ENCODE results near the gene ARPC1B.
"Not testable (repeated sequence)": the region's sequence is repeated elsewhere in the genome, so short reads cannot be mapped to it uniquely, and the experiment has no call there.

Gene ARPC1B

DNA sequence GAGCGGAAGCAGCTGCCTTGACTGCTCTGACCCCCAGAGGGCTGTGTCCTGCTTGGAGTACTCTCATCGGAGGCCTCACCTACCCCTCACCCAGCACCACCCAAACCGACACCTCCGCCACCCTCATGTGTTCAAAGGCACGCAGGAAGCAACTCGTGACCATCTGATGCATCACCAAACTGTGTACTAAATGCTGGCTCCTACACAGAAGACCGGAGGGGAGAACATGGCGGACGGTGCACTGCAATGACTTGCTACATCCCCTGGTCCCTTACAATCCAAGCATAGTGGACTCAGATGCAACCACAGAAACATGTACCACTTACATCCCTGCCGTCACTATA, 30.4 kb downstream of the ARPC1B start:
- no peaks in the 10 kb centered on the region for H3K9me3 ChIP-seq (ENCODE audit: low read length)
- H3K36me3 ChIP-seq (ENCODE audit: insufficient read depth, low read length), result peaks cover 36% of the 10 kb centered on the region
- peaks cover 41% of the 10 kb centered on the region for H3K4me1 ChIP-seq (ENCODE audit: insufficient read depth, low read length)
- H3K27me3 ChIP-seq (ENCODE audit: control insufficient read depth in 1 of 2, insufficient read depth in 2 of 2, low read length in 2 of 2), result no peaks in the 10 kb centered on the region
- no peak overlapping the region for H3K9ac ChIP-seq (ENCODE audit: low read length)
- H3K27ac ChIP-seq (ENCODE audit: low read depth, low read length), result no peak overlapping the region
- H3K4me3 ChIP-seq (ENCODE audit: low read depth in 1 of 2, low read length in 2 of 2), result no peak overlapping the region

DNA sequence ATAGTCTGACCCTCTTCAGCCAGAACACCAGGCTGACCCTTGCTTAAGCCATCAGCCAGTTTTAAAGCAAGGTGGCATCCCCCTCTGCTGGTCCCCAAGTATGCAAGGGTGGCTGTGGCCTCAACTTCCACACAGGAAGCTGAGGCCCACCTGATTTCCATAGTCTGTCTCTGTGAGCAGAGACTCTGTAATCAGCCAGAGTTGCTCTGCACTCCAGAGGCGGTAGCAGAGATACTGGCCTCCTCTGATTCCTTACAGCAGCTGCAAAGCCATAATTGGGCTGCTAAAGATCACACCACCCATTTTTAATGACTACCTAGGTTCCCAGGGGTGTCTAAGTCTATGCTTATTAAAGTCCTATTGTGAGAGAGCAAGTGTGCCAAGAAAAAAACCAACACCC, 32.0 kb downstream of the ARPC1B start:
- no peaks in the 10 kb centered on the region for H3K27me3 ChIP-seq (ENCODE audit: control insufficient read depth in 1 of 2, insufficient read depth in 2 of 2, low read length in 2 of 2)
- no peak overlapping the region for H3K9ac ChIP-seq (ENCODE audit: low read length)
- peaks cover 49% of the 10 kb centered on the region for H3K4me1 ChIP-seq (ENCODE audit: insufficient read depth, low read length)
- H3K4me3 ChIP-seq (ENCODE audit: low read depth in 1 of 2, low read length in 2 of 2), result peak overlapping the region in 1 of 2 donors; percentile 99
- no peak overlapping the region for H3K27ac ChIP-seq (ENCODE audit: low read depth, low read length)
- H3K9me3 ChIP-seq (ENCODE audit: low read length), result no peaks in the 10 kb centered on the region
- H3K36me3 ChIP-seq (ENCODE audit: insufficient read depth, low read length), result peaks cover 34% of the 10 kb centered on the region

DNA sequence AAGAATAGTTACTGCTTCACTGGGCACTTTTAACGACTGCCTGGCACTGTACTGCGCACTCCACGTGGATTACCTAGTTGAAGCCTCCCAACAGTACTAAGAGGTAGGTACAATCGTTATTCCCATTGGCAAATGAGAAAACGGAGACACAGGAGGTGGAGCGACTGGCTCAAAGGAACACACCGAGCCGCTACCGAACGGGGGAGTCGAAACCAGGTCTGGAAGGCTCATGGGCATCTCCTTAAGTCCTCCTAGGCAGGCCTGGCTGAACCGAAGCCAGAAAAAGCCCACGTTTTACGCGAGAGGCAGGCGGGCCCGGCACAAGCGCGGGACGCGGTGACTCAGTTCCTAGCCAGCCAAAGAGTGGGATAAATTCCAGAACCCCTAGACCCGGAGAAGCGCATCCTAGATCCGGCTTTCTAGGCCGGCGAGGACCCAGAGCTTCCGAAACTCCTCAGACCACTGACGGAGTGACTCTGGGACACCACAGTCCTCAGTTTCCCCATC, 33.4 kb downstream of the ARPC1B start:
- peak overlapping the region; percentile 98 for H3K27ac ChIP-seq (ENCODE audit: low read depth, low read length)
- H3K36me3 ChIP-seq (ENCODE audit: insufficient read depth, low read length), result peaks cover 44% of the 10 kb centered on the region
- no peaks in the 10 kb centered on the region for H3K27me3 ChIP-seq (ENCODE audit: control insufficient read depth in 1 of 2, insufficient read depth in 2 of 2, low read length in 2 of 2)
- peak overlapping the region; percentile 99 for H3K4me3 ChIP-seq (ENCODE audit: low read depth in 1 of 2, low read length in 2 of 2)
- H3K9ac ChIP-seq (ENCODE audit: low read length), result peak overlapping the region; percentile 99
- no peaks in the 10 kb centered on the region for H3K9me3 ChIP-seq (ENCODE audit: low read length)
- peaks cover 49% of the 10 kb centered on the region for H3K4me1 ChIP-seq (ENCODE audit: insufficient read depth, low read length)

DNA sequence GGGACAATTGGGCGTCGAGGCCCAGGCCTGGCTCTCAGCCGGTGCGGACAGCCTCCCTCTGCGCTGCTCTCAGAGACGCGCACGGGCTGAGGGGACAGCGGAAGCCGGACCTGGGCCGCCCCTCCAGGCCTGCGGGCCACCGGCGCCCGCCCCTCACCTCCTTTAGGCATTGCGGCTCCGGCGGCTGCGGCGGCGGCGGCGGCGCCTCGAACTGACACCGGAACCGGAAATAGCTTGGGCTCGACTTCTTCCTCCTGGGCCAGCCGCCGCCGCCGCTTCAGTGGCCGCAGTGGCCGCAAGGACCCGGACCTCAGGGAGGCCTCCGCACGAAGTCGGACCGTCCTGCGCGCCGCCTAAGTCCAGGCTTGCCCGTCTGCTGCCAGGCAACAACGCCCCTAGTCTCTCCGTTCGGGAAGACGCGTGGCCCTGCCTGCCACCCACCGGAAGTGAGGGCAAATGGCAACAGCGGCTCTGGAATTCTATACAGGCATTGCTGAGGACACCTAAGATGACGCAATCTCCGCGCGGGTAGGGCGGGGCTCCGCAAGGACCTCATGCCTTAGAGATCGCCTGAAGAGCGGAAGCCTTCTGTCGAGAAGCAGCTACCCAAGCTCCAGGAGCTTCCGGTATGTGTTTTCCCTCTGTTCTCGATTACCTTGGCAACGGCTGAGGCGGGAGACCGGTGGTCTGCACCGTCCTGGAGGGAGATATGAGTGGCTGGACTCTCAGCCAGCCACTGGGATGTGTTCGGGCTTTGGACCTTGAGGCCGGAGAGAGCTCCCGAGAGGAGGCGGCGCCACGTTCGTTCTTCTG, 34.1 kb downstream of the ARPC1B start, which contains the start of the genes BUD31 and PDAP1:
Gene BUD31 (plus strand): TSS at position 591 of the 813 bp plus-strand sequence. CDS start 2,124 bp downstream, outside the sequence.
Gene PDAP1 (minus strand): TSS at position 219 of the 813 bp plus-strand sequence. CDS start 49 bp downstream, at position 170.
- Histone ChIP-seq H3K36me3 (ENCODE audit: insufficient read depth, low read length) (peaks cover 46% of the 10 kb centered on the region), H3K27me3 (ENCODE audit: control insufficient read depth in 1 of 2, insufficient read depth in 2 of 2, low read length in 2 of 2) (no peaks in the 10 kb centered on the region), H3K9ac (ENCODE audit: low read length) (peak within 1 kb of the TSS; percentile 99), H3K9me3 (ENCODE audit: low read length) (no peaks in the 10 kb centered on the region), H3K27ac (ENCODE audit: low read depth, low read length) (peak within 1 kb of the TSS; percentile 98), H3K4me3 (ENCODE audit: low read depth in 1 of 2, low read length in 2 of 2) (peak within 1 kb of the TSS; percentile 99), H3K4me1 (ENCODE audit: insufficient read depth, low read length) (peaks cover 49% of the 10 kb centered on the region)

DNA sequence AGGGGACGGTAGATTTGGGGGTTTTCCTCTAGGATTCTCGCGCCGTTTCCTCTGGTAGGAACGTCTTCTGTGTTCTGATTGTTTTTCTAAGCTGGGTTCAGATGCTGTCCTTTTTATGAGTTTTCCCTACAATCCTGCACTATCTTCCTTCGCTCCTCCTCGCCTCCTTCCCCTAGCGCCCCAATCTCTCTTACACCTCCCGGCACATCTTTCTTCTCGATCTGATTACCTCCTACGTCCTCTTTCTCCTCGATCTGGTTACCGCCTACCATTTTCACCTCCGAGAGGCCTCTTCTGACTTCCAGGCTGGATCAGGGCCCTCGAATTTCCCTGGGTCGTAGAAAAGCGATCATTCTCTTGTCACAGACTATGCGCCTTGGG, 34.7 kb downstream of the ARPC1B start:
- Histone ChIP-seq H3K4me1 (ENCODE audit: insufficient read depth, low read length) (peaks cover 45% of the 10 kb centered on the region), H3K9me3 (ENCODE audit: low read length) (no peaks in the 10 kb centered on the region), H3K36me3 (ENCODE audit: insufficient read depth, low read length) (peaks cover 42% of the 10 kb centered on the region), H3K9ac (ENCODE audit: low read length) (peak overlapping the region; percentile 99), H3K27me3 (ENCODE audit: control insufficient read depth in 1 of 2, insufficient read depth in 2 of 2, low read length in 2 of 2) (no peaks in the 10 kb centered on the region), H3K4me3 (ENCODE audit: low read depth in 1 of 2, low read length in 2 of 2) (peak overlapping the region; percentile 99), H3K27ac (ENCODE audit: low read depth, low read length) (peak overlapping the region; percentile 98)

DNA sequence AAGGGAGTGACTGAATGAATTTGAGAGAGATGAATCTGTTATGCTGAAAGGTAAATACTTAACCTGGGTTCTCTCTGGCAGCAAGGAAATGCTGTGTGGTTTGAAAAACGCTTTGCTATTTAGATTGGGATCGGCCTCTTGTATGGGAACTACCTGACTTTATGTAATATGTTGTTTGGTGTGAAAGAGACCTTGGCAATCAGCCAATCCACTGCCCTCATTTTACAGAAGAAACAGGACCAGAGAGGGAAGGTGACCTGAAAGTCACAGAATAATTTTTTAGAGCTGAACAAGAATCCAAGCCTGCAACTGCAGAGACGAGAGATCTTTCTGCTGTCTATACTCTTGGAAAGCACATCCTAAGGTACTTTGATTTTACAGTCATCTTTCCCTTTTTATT, 35.3 kb downstream of the ARPC1B start:
- H3K27ac ChIP-seq (ENCODE audit: low read depth, low read length), result peak overlapping the region; percentile 98
- no peaks in the 10 kb centered on the region for H3K27me3 ChIP-seq (ENCODE audit: control insufficient read depth in 1 of 2, insufficient read depth in 2 of 2, low read length in 2 of 2)
- peaks cover 41% of the 10 kb centered on the region for H3K36me3 ChIP-seq (ENCODE audit: insufficient read depth, low read length)
- peaks cover 39% of the 10 kb centered on the region for H3K4me1 ChIP-seq (ENCODE audit: insufficient read depth, low read length)
- peak overlapping the region; percentile 99 for H3K9ac ChIP-seq (ENCODE audit: low read length)
- H3K4me3 ChIP-seq (ENCODE audit: low read depth in 1 of 2, low read length in 2 of 2), result peak overlapping the region; percentile 99
- no peaks in the 10 kb centered on the region for H3K9me3 ChIP-seq (ENCODE audit: low read length)

DNA sequence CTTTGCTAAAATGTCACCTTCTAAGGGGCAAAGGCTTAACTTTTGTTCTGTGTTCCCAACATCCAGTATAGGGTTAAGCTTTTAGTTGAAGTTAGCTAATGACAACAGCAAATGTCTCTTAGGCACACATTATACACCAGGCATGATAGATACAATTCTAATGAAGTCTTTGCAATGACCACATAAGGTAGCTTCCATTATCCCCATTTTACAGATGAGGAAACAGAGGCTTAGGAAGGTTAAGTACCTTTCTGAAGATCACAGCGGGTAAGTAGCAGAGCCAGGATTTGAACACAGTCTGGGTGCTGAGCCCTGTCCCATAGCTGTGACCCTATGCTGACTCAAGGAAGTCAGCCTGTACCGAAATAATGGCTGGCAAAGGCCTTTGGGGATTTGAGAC, 36.1 kb downstream of the ARPC1B start:
- peaks cover 33% of the 10 kb centered on the region for H3K4me1 ChIP-seq (ENCODE audit: insufficient read depth, low read length)
- no peaks in the 10 kb centered on the region for H3K9me3 ChIP-seq (ENCODE audit: low read length)
- no peaks in the 10 kb centered on the region for H3K27me3 ChIP-seq (ENCODE audit: control insufficient read depth in 1 of 2, insufficient read depth in 2 of 2, low read length in 2 of 2)
- no peak overlapping the region for H3K4me3 ChIP-seq (ENCODE audit: low read depth in 1 of 2, low read length in 2 of 2)
- peaks cover 41% of the 10 kb centered on the region for H3K36me3 ChIP-seq (ENCODE audit: insufficient read depth, low read length)
- H3K9ac ChIP-seq (ENCODE audit: low read length), result no peak overlapping the region
- no peak overlapping the region for H3K27ac ChIP-seq (ENCODE audit: low read depth, low read length)

DNA sequence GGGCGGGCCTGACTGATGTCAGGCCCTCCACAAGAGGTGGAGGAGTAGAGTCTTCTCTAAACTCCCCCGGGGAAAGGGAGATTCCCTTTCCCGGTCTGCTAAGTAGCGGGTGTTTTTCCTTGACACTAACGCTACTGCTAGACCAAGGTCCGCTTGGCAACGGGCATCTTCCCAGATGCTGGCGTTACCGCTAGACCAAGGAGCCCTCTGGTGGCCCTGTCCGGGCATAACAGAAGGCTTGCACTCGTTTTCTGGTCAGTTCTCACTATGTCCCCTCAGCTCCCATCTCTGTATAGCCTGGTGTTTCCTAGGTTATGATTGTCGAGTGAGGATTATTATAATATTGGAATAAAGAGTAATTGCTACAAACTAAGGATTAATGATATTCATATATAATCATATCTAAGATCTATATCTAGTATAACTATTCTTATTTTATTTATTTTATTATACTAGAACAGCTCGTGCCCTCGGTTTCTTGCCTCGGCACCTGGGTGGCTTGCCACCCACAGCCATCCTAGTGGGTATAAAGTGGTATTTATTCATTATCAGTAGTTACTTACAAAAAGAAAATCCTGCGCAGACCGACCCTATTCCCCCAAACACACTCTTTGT, 41.1 kb downstream of the ARPC1B start:
- not testable (repeated sequence) for H3K4me1 ChIP-seq (ENCODE audit: insufficient read depth, low read length); H3K4me3 ChIP-seq (ENCODE audit: low read depth in 1 of 2, low read length in 2 of 2); H3K27me3 ChIP-seq (ENCODE audit: control insufficient read depth in 1 of 2, insufficient read depth in 2 of 2, low read length in 2 of 2); H3K9me3 ChIP-seq (ENCODE audit: low read length); H3K27ac ChIP-seq (ENCODE audit: low read depth, low read length); H3K9ac ChIP-seq (ENCODE audit: low read length)
- H3K36me3 ChIP-seq (ENCODE audit: insufficient read depth, low read length), result peaks cover 85% of the 10 kb centered on the region

DNA sequence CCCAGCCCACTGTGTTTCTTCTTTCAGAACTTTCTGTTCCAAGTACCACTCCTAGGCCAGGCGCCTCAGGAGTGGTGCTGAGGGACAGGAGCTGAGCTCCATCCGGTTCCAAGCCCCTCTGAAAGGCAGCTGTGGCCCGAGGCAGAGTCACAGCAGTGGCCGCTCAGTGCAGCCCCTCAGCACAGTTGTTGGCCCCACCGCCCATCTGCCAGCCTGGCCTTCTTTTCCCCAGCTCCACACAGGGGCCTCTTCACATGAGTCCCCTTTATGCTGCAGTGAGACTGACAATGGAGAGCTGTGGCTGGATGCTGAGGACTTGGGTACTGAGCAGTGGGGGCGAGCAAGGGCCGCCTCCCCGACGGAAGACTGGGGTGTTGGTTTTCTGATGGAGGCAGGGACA, 43.7 kb downstream of the ARPC1B start:
- Histone ChIP-seq H3K9ac (ENCODE audit: low read length) (no peak overlapping the region), H3K9me3 (ENCODE audit: low read length) (no peaks in the 10 kb centered on the region), H3K27me3 (ENCODE audit: control insufficient read depth in 1 of 2, insufficient read depth in 2 of 2, low read length in 2 of 2) (no peaks in the 10 kb centered on the region), H3K36me3 (ENCODE audit: insufficient read depth, low read length) (peaks cover 66% of the 10 kb centered on the region), H3K4me1 (ENCODE audit: insufficient read depth, low read length) (no peaks in the 10 kb centered on the region), H3K27ac (ENCODE audit: low read depth, low read length) (no peak overlapping the region), H3K4me3 (ENCODE audit: low read depth in 1 of 2, low read length in 2 of 2) (no peak overlapping the region)

DNA sequence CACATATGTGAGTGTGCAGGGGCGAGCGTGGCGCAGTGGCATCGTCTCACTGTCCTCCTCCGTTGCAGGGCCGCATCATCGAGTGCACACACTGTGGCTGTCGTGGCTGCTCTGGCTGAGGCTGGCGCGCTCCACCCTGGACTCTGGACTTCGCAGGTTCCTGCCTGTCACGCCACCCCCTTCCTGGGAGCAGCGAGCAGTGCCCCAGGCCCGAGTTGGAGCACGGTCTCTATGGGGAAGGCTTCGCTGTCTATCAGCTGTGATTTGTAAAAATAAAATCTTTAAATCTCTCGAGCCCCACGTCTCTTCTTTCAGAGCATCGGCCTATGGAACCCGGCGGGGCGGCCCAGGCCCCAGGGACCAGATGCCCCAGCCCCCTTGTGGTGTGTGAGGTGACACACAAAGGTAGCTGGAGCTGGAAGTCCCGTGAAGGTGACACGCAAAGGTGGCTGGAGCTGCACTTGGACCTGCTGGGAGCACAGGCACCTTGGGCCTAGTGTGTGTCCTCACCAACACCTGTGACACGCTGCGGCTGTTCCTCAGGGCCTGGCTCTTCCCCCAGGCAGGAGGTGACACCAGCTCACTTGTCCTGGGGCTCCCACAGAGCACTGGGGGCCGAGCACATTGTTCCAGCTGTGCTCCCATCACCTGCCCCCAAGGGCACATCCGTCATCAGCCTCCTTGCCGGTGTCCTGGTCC, 44.9 kb downstream of the ARPC1B start:
- H3K27me3 ChIP-seq (ENCODE audit: control insufficient read depth in 1 of 2, insufficient read depth in 2 of 2, low read length in 2 of 2), result no peaks in the 10 kb centered on the region
- peaks cover 69% of the 10 kb centered on the region for H3K36me3 ChIP-seq (ENCODE audit: insufficient read depth, low read length)
- no peaks in the 10 kb centered on the region for H3K9me3 ChIP-seq (ENCODE audit: low read length)
- H3K4me1 ChIP-seq (ENCODE audit: insufficient read depth, low read length), result no peaks in the 10 kb centered on the region
- H3K9ac ChIP-seq (ENCODE audit: low read length), result no peak overlapping the region
- H3K27ac ChIP-seq (ENCODE audit: low read depth, low read length), result no peak overlapping the region
- no peak overlapping the region for H3K4me3 ChIP-seq (ENCODE audit: low read depth in 1 of 2, low read length in 2 of 2)

DNA sequence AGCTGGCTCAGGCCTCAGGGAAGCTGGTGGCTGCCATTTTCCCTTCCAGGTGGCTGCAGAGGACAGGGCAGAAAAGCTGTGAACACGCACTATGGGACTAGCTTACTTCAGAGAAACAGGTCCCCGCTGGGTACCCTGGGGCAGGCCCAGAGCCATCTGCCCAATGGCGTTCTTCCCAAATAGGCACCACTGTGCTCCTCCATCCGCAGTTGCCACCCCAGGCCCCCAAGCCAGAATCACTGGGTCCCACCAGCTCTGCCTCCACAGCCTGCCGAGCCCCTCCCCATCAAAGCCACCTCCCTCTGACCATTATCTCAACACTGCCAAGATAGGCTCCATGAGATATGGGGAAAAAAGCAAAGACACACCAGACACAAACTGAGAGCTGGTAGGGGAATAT, 45.7 kb downstream of the ARPC1B start:
- Histone ChIP-seq H3K27ac (ENCODE audit: low read depth, low read length) (no peak overlapping the region), H3K9ac (ENCODE audit: low read length) (no peak overlapping the region), H3K4me3 (ENCODE audit: low read depth in 1 of 2, low read length in 2 of 2) (no peak overlapping the region), H3K9me3 (ENCODE audit: low read length) (no peaks in the 10 kb centered on the region), H3K4me1 (ENCODE audit: insufficient read depth, low read length) (no peaks in the 10 kb centered on the region), H3K36me3 (ENCODE audit: insufficient read depth, low read length) (peaks cover 68% of the 10 kb centered on the region), H3K27me3 (ENCODE audit: control insufficient read depth in 1 of 2, insufficient read depth in 2 of 2, low read length in 2 of 2) (no peaks in the 10 kb centered on the region)
